CD8-positive, alpha-beta memory T cell (primary cell): ENCODE measurements around the gene ASPG. TPM values are rescaled to one million over a fixed set of nuclear protein-coding genes. Genes with fewer than 3 reads are reported as not detected.

Source experiments
- CTCF ChIA-PET: fragments of 350-600 bp; sonication (Branson Sonifier 250); formaldehyde crosslinking; loops from one replicate; lab custom pipeline; 2021; ENCODE audit warnings: antibody characterized with exemption; lab: Charles Lee
- POLR2A ChIA-PET: fragments of 350-600 bp; sonication (Branson Sonifier 250); formaldehyde crosslinking; loops from one replicate; lab custom pipeline; 2021; ENCODE audit warnings: antibody characterized with exemption; lab: Charles Lee
- DNase-seq, 5 donors: peaks; one replicate each; pipeline versions ENCODE4 v3.0.0 to v3.0.0-alpha.2; 2020 to 2022; ENCODE audit warnings: mixed read lengths in 1 of 5
- H3K27ac ChIP-seq: one replicate; pipeline ENCODE4 v1.7.0; 2013; ENCODE audit warnings: low read depth, mild to moderate bottlenecking, low read length, moderate library complexity
- H3K27me3 ChIP-seq: 2 replicates; pipeline ENCODE4 v1.7.0; 2013; ENCODE audit warnings: low read length, mild to moderate bottlenecking; ENCODE audit not compliant: insufficient read depth, poor library complexity, severe bottlenecking
- H3K36me3 ChIP-seq: 2 replicates; pipeline ENCODE4 v1.7.0; 2013; ENCODE audit warnings: mild to moderate bottlenecking, low read length, moderate library complexity; ENCODE audit not compliant: insufficient read depth
- H3K4me1 ChIP-seq: 2 replicates; pipeline ENCODE4 v1.7.0; 2013; ENCODE audit warnings: mild to moderate bottlenecking, low read length, moderate library complexity; ENCODE audit not compliant: insufficient read depth
- H3K4me3 ChIP-seq: 2 replicates; pipeline ENCODE4 v1.7.0; 2013; ENCODE audit warnings: mild to moderate bottlenecking, low read length
- H3K9me3 ChIP-seq: 2 replicates; pipeline ENCODE4 v1.7.0; 2013; ENCODE audit warnings: mild to moderate bottlenecking, low read length
- H3K27ac Mint-ChIP-seq, 8 donors: one replicate each; pipeline ENCODE4 v1.8.0; 2020 to 2021; ENCODE audit warnings: mixed read lengths in 8 of 8, mild to moderate bottlenecking in 6 of 8, inconsistent platforms in 3 of 8, moderate library complexity in 3 of 8
- H3K27me3 Mint-ChIP-seq, 2 donors: one replicate each; pipeline ENCODE4 v1.8.0; 2020 to 2021; ENCODE audit warnings: mixed read lengths in 2 of 2, mild to moderate bottlenecking in 1 of 2, moderate library complexity in 1 of 2
- H3K36me3 Mint-ChIP-seq, 3 donors: one replicate each; pipeline ENCODE4 v1.8.0; 2020 to 2021; ENCODE audit warnings: mixed read lengths in 3 of 3, inconsistent platforms in 1 of 3, mild to moderate bottlenecking in 1 of 3
- H3K4me1 Mint-ChIP-seq, 3 donors: one replicate each; pipeline ENCODE4 v1.8.0; 2020 to 2021; ENCODE audit warnings: mixed read lengths in 3 of 3, inconsistent platforms in 1 of 3, mild to moderate bottlenecking in 1 of 3
- H3K4me3 Mint-ChIP-seq, 7 donors: one replicate each; pipeline ENCODE4 v1.8.0; 2020 to 2021; ENCODE audit warnings: mixed read lengths in 7 of 7, mild to moderate bottlenecking in 6 of 7, moderate library complexity in 4 of 7, inconsistent platforms in 2 of 7
- H3K9me3 Mint-ChIP-seq, 5 donors: one replicate each; pipeline ENCODE4 v1.8.0; 2020 to 2022; ENCODE audit warnings: mixed read lengths in 5 of 5, mild to moderate bottlenecking in 3 of 5, moderate library complexity in 2 of 5, inconsistent platforms in 1 of 5
- polyA plus RNA-seq: library from polyadenylated mRNA; unstranded; fragments of 300-500 nt; fragmentation: Illumina TruSeq; gene quantifications from one replicate; pipeline ENCODE4 v1.2.3, GENCODE V29; 2021
- total RNA-seq, 2 experiments: library from RNA; stranded (reverse); gene quantifications; one replicate each; pipeline ENCODE4 v1.2.3, GENCODE V29; 2021

Gene ASPG
- not detected for total RNA-seq
- polyA plus RNA-seq, result not detected

- no peaks in the 10 kb centered on the region for H3K9me3 Mint-ChIP-seq
- H3K4me1 ChIP-seq, result no peaks in the 10 kb centered on the region
- no peak within 1 kb of the TSS for H3K27ac ChIP-seq
- CTCF ChIA-PET, result no interaction called here
- H3K4me3 ChIP-seq, result no peak within 1 kb of the TSS
- H3K27me3 Mint-ChIP-seq, result peaks cover 11 to 19% of the 10 kb centered on the region in 2 donors
- H3K4me3 Mint-ChIP-seq, result peak within 1 kb of the TSS in 2 of 7 donors; percentile 28 to 41
- H3K9me3 ChIP-seq, result no peaks in the 10 kb centered on the region
- POLR2A ChIA-PET, result no interaction called here
- H3K4me1 Mint-ChIP-seq, result peaks cover 0 to 8% (median 7%) of the 10 kb centered on the region in 3 donors
- no peaks in the 10 kb centered on the region for H3K36me3 Mint-ChIP-seq
- peak within 1 kb of the TSS in 1 of 8 donors; percentile 26 for H3K27ac Mint-ChIP-seq
- no peaks in the 10 kb centered on the region for H3K27me3 ChIP-seq
- H3K36me3 ChIP-seq, result no peaks in the 10 kb centered on the region
- peak in 3 of 5 donors; percentile 21 to 45 (median 22) for DNase-seq
These were observed at the start of gene ASPG for GRCh38 chr14:104085032-104085888. Gene ASPG (plus strand): TSS chr14:104085700. CDS start chr14:104085771, 71 bp downstream.

GRCh38 chr14:104036212-104036611, 49.3 kb upstream of the ASPG start:
- no peaks in the 10 kb centered on the region for H3K36me3 Mint-ChIP-seq
- H3K27me3 ChIP-seq, result no peaks in the 10 kb centered on the region
- no peaks in the 10 kb centered on the region for H3K36me3 ChIP-seq
- H3K4me1 Mint-ChIP-seq, result no peaks in the 10 kb centered on the region
- no peak overlapping the region for H3K27ac ChIP-seq
- H3K4me3 Mint-ChIP-seq, result no peak overlapping the region
- no peak overlapping the region for H3K27ac Mint-ChIP-seq
- DNase-seq, result no peak
- H3K9me3 ChIP-seq, result no peaks in the 10 kb centered on the region
- ChIA-PET CTCF (no interaction called here), POLR2A (no interaction called here)
- H3K27me3 Mint-ChIP-seq, result peaks cover 21 to 58% of the 10 kb centered on the region in 2 donors
- no peak overlapping the region for H3K4me3 ChIP-seq
- H3K4me1 ChIP-seq, result no peaks in the 10 kb centered on the region
- H3K9me3 Mint-ChIP-seq, result peaks cover 0 to 2% (median 0%) of the 10 kb centered on the region in 5 donors

GRCh38 chr14:104037074-104037473, 48.4 kb upstream of the ASPG start:
- Mint-ChIP-seq H3K4me1 (no peaks in the 10 kb centered on the region), H3K36me3 (no peaks in the 10 kb centered on the region), H3K9me3 (peaks cover 0 to 2% (median 0%) of the 10 kb centered on the region in 5 donors), H3K4me3 (no peak overlapping the region), H3K27ac (no peak overlapping the region), H3K27me3 (peaks cover 21 to 60% of the 10 kb centered on the region in 2 donors)
- H3K9me3 ChIP-seq, result no peaks in the 10 kb centered on the region
- H3K4me1 ChIP-seq, result no peaks in the 10 kb centered on the region
- ChIA-PET POLR2A (no interaction called here), CTCF (no interaction called here)
- H3K27me3 ChIP-seq, result no peaks in the 10 kb centered on the region
- no peak overlapping the region for H3K4me3 ChIP-seq
- no peak for DNase-seq
- no peaks in the 10 kb centered on the region for H3K36me3 ChIP-seq
- H3K27ac ChIP-seq, result no peak overlapping the region

GRCh38 chr14:104037903-104038302, 47.6 kb upstream of the ASPG start:
- POLR2A ChIA-PET, result no interaction called here
- peaks cover 0 to 2% (median 0%) of the 10 kb centered on the region in 5 donors for H3K9me3 Mint-ChIP-seq
- H3K27ac Mint-ChIP-seq, result no peak overlapping the region
- no peak overlapping the region for H3K4me3 Mint-ChIP-seq
- H3K27me3 Mint-ChIP-seq, result peaks cover 17 to 54% of the 10 kb centered on the region in 2 donors
- H3K27ac ChIP-seq, result no peak overlapping the region
- H3K36me3 Mint-ChIP-seq, result no peaks in the 10 kb centered on the region
- CTCF ChIA-PET, result no interaction called here
- no peak for DNase-seq
- no peaks in the 10 kb centered on the region for H3K36me3 ChIP-seq
- H3K27me3 ChIP-seq, result no peaks in the 10 kb centered on the region
- H3K9me3 ChIP-seq, result no peaks in the 10 kb centered on the region
- no peaks in the 10 kb centered on the region for H3K4me1 ChIP-seq
- no peak overlapping the region for H3K4me3 ChIP-seq
- H3K4me1 Mint-ChIP-seq, result no peaks in the 10 kb centered on the region

GRCh38 chr14:104039214-104039613, 46.3 kb upstream of the ASPG start:
- CTCF ChIA-PET, result no interaction called here
- H3K9me3 Mint-ChIP-seq, result no peaks in the 10 kb centered on the region
- POLR2A ChIA-PET, result no interaction called here
- H3K4me1 ChIP-seq, result no peaks in the 10 kb centered on the region
- H3K27ac Mint-ChIP-seq, result no peak overlapping the region
- no peak overlapping the region for H3K4me3 ChIP-seq
- no peaks in the 10 kb centered on the region for H3K9me3 ChIP-seq
- no peaks in the 10 kb centered on the region for H3K27me3 ChIP-seq
- peaks cover 12 to 44% of the 10 kb centered on the region in 2 donors for H3K27me3 Mint-ChIP-seq
- no peaks in the 10 kb centered on the region for H3K4me1 Mint-ChIP-seq
- no peak overlapping the region for H3K27ac ChIP-seq
- H3K36me3 ChIP-seq, result no peaks in the 10 kb centered on the region
- H3K4me3 Mint-ChIP-seq, result no peak overlapping the region
- no peaks in the 10 kb centered on the region for H3K36me3 Mint-ChIP-seq
- DNase-seq, result no peak

- Mint-ChIP-seq H3K27ac (no peak overlapping the region), H3K27me3 (peaks cover 5 to 36% of the 10 kb centered on the region in 2 donors), H3K9me3 (no peaks in the 10 kb centered on the region), H3K4me1 (no peaks in the 10 kb centered on the region), H3K4me3 (no peak overlapping the region), H3K36me3 (no peaks in the 10 kb centered on the region)
- no peaks in the 10 kb centered on the region for H3K27me3 ChIP-seq
- DNase-seq, result no peak
- H3K9me3 ChIP-seq, result no peaks in the 10 kb centered on the region
- no peak overlapping the region for H3K4me3 ChIP-seq
- H3K36me3 ChIP-seq, result no peaks in the 10 kb centered on the region
- ChIA-PET CTCF (no interaction called here), POLR2A (no interaction called here)
- H3K4me1 ChIP-seq, result no peaks in the 10 kb centered on the region
- H3K27ac ChIP-seq, result no peak overlapping the region
These were observed 45.0 kb upstream of the ASPG start for GRCh38 chr14:104040539-104040938.

- ChIA-PET POLR2A (no interaction called here), CTCF (no interaction called here)
- H3K27ac Mint-ChIP-seq, result peak overlapping the region in 1 of 8 donors; percentile 27
- Histone ChIP-seq H3K36me3 (no peaks in the 10 kb centered on the region), H3K4me1 (no peaks in the 10 kb centered on the region), H3K27ac (no peak overlapping the region), H3K27me3 (no peaks in the 10 kb centered on the region), H3K9me3 (no peaks in the 10 kb centered on the region), H3K4me3 (no peak overlapping the region)
- H3K9me3 Mint-ChIP-seq, result no peaks in the 10 kb centered on the region
- H3K36me3 Mint-ChIP-seq, result no peaks in the 10 kb centered on the region
- no peak overlapping the region for H3K4me3 Mint-ChIP-seq
- H3K4me1 Mint-ChIP-seq, result no peaks in the 10 kb centered on the region
- H3K27me3 Mint-ChIP-seq, result peaks cover 5 to 33% of the 10 kb centered on the region in 2 donors
- no peak for DNase-seq
These were observed 43.9 kb upstream of the ASPG start for GRCh38 chr14:104041430-104042104.

GRCh38 chr14:104044016-104044415, 41.5 kb upstream of the ASPG start:
- no peaks in the 10 kb centered on the region for H3K4me1 ChIP-seq
- Mint-ChIP-seq H3K36me3 (no peaks in the 10 kb centered on the region), H3K4me3 (no peak overlapping the region), H3K9me3 (no peaks in the 10 kb centered on the region), H3K4me1 (no peaks in the 10 kb centered on the region), H3K27me3 (peaks cover 8 to 31% of the 10 kb centered on the region in 2 donors), H3K27ac (peak overlapping the region in 1 of 8 donors; percentile 20)
- DNase-seq, result no peak
- no peak overlapping the region for H3K27ac ChIP-seq
- no peak overlapping the region for H3K4me3 ChIP-seq
- no peaks in the 10 kb centered on the region for H3K27me3 ChIP-seq
- ChIA-PET POLR2A (no interaction called here), CTCF (no interaction called here)
- H3K36me3 ChIP-seq, result no peaks in the 10 kb centered on the region
- no peaks in the 10 kb centered on the region for H3K9me3 ChIP-seq
